Measurements from ENCODE around the gene SLAMF6. TPM values are rescaled to one million over a fixed set of nuclear protein-coding genes. Genes with fewer than 3 reads are reported as not detected.

Gene SLAMF6
- total and polyA plus RNA-seq, 10 of the 15 experiments (the other 5 are each of a cell fraction or from before 2014, with no cell fraction given) = 20.5 to 89.6 (median 36.5) TPM

- FAIRE-seq = no peak
- no peaks in the 10 kb centered on the region for H4K20me1 ChIP-seq (ENCODE audit: control insufficient read depth, insufficient read depth)
- RAD21 ChIA-PET (ENCODE audit: unreplicated experiment) = no interaction called here
- H3K9me3 ChIP-seq (replicated peaks; ENCODE audit: control insufficient read depth, insufficient read depth, low read length) = peaks cover 2% of the 10 kb centered on the region; the same call in 2 of the 3 replicates
- no peak overlapping the region for H3K4me3 ChIP-seq
- no peak overlapping the region for H3K27ac ChIP-seq (ENCODE audit: control insufficient read depth, insufficient read depth)
- no peak overlapping the region for H3K4me2 ChIP-seq (ENCODE audit: control insufficient read depth, insufficient read depth)
- H3K9ac ChIP-seq (ENCODE audit: control insufficient read depth, insufficient read depth, low read length) = no peak overlapping the region
- ATAC-seq = no peak
- 98% methylated on average over 3 of the region's 3 CpGs for WGBS (ENCODE audit: insufficient coverage, insufficient replicate concordance, low lambda C conversion rate, missing lambda C conversion rate)
- H2AFZ ChIP-seq (ENCODE audit: control insufficient read depth, low read depth, low read length) = no peak overlapping the region
- BruUV-seq (replicated peaks) = no TSS peak
- TF ChIP-seq ZBED1 (IDR thresholded peaks at IDR 0.05; ENCODE audit: borderline replicate concordance) (no peak), MYC (IDR thresholded peaks at IDR 0.05; ENCODE audit: insufficient read depth, insufficient read length, insufficient replicate concordance, low read length, severe bottlenecking) (no peak), NKRF (conservative IDR thresholded peaks at IDR 0.05) (no peak), RCOR1 (conservative IDR thresholded peaks at IDR 0.05; ENCODE audit: low read depth, low read length) (no peak)
- CTCF ChIA-PET = interaction anchor here (1.6 kb wide), 1 partner anchor 117 kb away, joined by 4 read pairs; no protein-coding TSS in a partner anchor
- H3K36me3 ChIP-seq (ENCODE audit: control insufficient read depth in 2 of 2, insufficient read depth in 2 of 2, low read length in 1 of 2) = peaks cover 6 to 38% of the 10 kb centered on the region in 2 experiments
- peaks cover 17% of the 10 kb centered on the region for H3K4me1 ChIP-seq (ENCODE audit: control insufficient read depth, insufficient read depth, low read length)
- H3K79me2 ChIP-seq (ENCODE audit: control insufficient read depth, insufficient read depth, low read length) = no peaks in the 10 kb centered on the region; the same call in 1 of the 2 replicates
- no peaks in the 10 kb centered on the region for H3K27me3 ChIP-seq (replicated peaks in 1 of 2; ENCODE audit: control insufficient read depth in 2 of 2, insufficient read depth in 2 of 2, low read length in 1 of 2)
- no peak for DNase-seq (ENCODE audit: low read depth, low spot score)
- POLR2A ChIA-PET = no interaction called here
- SMC1A ChIA-PET (ENCODE audit: uncharacterized antibody, unreplicated experiment) = interaction anchor here (1.1 kb wide), 1 partner anchor 60 kb away, joined by 3 read pairs; no protein-coding TSS in a partner anchor
- intact Hi-C loops (cut with micrococcal nuclease; ENCODE audit: unreplicated experiment) = no loop called here
- in situ Hi-C loops (cut with MboI) = no loop called here
These were observed 31.1 kb downstream of the SLAMF6 start for GRCh38 chr1:160491981-160492380.

- CTCF ChIA-PET = interaction anchor here (1.1 to 1.6 kb wide), 2 partner anchors 53 to 118 kb away, joined by 3 to 4 read pairs; no protein-coding TSS in a partner anchor
- no peaks in the 10 kb centered on the region for H3K27me3 ChIP-seq (replicated peaks in 1 of 2; ENCODE audit: control insufficient read depth in 2 of 2, insufficient read depth in 2 of 2, low read length in 1 of 2)
- no peak overlapping the region for H3K4me2 ChIP-seq (ENCODE audit: control insufficient read depth, insufficient read depth)
- TF ChIP-seq NFYA (IDR thresholded peaks at IDR 0.05; ENCODE audit: borderline replicate concordance, low read depth, low read length) (no peak), SMAD1 (IDR thresholded peaks at IDR 0.05; ENCODE audit: low read depth, partially characterized antibody) (no peak), TBL1XR1 (IDR thresholded peaks at IDR 0.05; ENCODE audit: low read depth, low read length) (no peak), NRF1 (conservative IDR thresholded peaks at IDR 0.05; ENCODE audit: low read depth, low read length) (no peak), CHD2 (IDR thresholded peaks at IDR 0.05; ENCODE audit: borderline replicate concordance, low read depth, low read length) (no peak)
- SMC1A ChIA-PET (ENCODE audit: uncharacterized antibody, unreplicated experiment) = interaction anchor here (0.6 to 1.1 kb wide), 4 partner anchors 10 to 626 kb away, joined by 3 to 4 read pairs (median 3); no protein-coding TSS in a partner anchor
- H3K79me2 ChIP-seq (ENCODE audit: control insufficient read depth, insufficient read depth, low read length) = no peaks in the 10 kb centered on the region; the same call in 1 of the 2 replicates
- H3K36me3 ChIP-seq (ENCODE audit: control insufficient read depth in 2 of 2, insufficient read depth in 2 of 2, low read length in 1 of 2) = peaks cover 8 to 44% of the 10 kb centered on the region in 2 experiments
- H2AFZ ChIP-seq (ENCODE audit: control insufficient read depth, low read depth, low read length) = no peak overlapping the region
- intact Hi-C loops (cut with micrococcal nuclease; ENCODE audit: unreplicated experiment) (no loop called here), in situ Hi-C loops (cut with MboI) (no loop called here)
- no peak overlapping the region for H3K4me3 ChIP-seq
- H4K20me1 ChIP-seq (ENCODE audit: control insufficient read depth, insufficient read depth) = no peaks in the 10 kb centered on the region
- no TSS peak for BruUV-seq (replicated peaks)
- no peak for DNase-seq (ENCODE audit: low read depth, low spot score)
- RAD21 ChIA-PET (ENCODE audit: unreplicated experiment) = interaction anchor here (0.8 to 1.1 kb wide), 2 partner anchors 48 to 50 kb away, joined by 3 read pairs; no protein-coding TSS in a partner anchor
- ATAC-seq = no peak
- H3K4me1 ChIP-seq (ENCODE audit: control insufficient read depth, insufficient read depth, low read length) = peaks cover 17% of the 10 kb centered on the region
- no peak for FAIRE-seq
- peaks cover 2% of the 10 kb centered on the region; the same call in 2 of the 3 replicates for H3K9me3 ChIP-seq (replicated peaks; ENCODE audit: control insufficient read depth, insufficient read depth, low read length)
- WGBS (ENCODE audit: insufficient coverage, insufficient replicate concordance, low lambda C conversion rate, missing lambda C conversion rate) = 81% methylated on average over 4 of the region's 4 CpGs
- POLR2A ChIA-PET = interaction anchor here (1.2 kb wide), 1 partner anchor 9 kb away, joined by 3 read pairs; no protein-coding TSS in a partner anchor
- H3K9ac ChIP-seq (ENCODE audit: control insufficient read depth, insufficient read depth, low read length) = no peak overlapping the region
- no peak overlapping the region for H3K27ac ChIP-seq (ENCODE audit: control insufficient read depth, insufficient read depth)
These were observed 32.0 kb downstream of the SLAMF6 start for GRCh38 chr1:160491017-160491416.
